A172 (cell line): ENCODE measurements around the gene CAGE1. TPM values are rescaled to one million over a fixed set of nuclear protein-coding genes. Genes with fewer than 3 reads are reported as not detected.

Experiments used
- DNase-seq: peaks from one replicate; pipeline ENCODE4 v3.0.0-alpha.2; 2015; ENCODE audit warnings: low spot score
- total RNA-seq: library from RNA; depleted of rRNA; stranded (reverse); fragments of >200 nt; shearing (Covaris generic); gene quantifications from 2 replicates; pipeline ENCODE4 v1.2.3, GENCODE V29; 2014; rRNA removed

Gene CAGE1
- total RNA-seq, 1 experiment from 2014 or later: not detected

DNA sequence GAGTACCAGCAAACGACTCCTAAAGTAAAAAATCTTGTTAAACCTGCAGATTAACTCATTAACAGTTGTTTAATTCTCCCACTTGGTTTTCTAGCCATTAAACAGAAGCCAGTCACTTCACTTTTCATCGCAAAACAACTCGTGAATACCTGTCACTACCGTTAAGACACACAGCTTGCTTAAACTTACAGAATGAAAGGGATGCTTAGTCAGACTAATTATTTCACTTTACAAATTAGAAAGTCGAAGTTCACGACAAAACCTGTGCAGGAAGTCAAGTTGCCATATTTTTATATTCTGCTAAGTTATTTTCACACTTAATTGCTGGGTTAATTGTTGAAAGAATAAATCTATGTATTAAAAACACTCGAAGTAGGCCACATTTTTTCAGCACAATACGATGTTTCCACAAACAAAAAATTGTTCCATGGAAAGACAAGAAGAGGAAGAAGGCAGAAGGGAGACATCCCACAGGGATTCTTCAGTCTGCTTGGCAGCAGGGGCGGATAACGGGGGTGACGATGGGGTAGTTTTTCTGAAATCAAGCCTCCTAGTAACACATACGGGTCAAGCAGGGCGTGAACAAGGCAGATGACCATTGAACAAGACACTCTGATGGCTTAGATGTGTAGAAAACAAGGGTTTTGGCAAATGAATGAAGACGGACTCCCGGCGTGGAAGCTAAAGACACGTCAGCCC lies 77.5 kb downstream of the CAGE1 start:
- DNase-seq: no peak

DNA sequence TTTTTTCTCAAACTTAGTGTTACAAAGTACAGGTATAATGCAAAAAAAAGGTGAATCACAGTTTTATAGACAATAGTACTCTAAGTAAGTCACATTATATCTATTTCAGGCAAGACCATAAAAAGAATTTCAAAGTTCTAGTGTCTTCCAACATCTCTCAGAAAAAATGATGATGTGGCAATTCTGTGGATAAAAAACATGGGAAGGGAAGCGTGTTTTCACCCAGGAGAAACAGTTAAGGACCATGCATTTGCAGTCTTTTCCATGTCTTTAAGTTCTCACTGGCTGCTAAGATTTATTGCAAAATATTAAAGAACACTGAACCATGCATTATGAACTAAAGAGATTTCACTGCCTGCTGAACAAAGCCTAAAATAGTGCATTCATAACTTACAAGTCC lies 78.4 kb downstream of the CAGE1 start:
- no peak for DNase-seq

DNA sequence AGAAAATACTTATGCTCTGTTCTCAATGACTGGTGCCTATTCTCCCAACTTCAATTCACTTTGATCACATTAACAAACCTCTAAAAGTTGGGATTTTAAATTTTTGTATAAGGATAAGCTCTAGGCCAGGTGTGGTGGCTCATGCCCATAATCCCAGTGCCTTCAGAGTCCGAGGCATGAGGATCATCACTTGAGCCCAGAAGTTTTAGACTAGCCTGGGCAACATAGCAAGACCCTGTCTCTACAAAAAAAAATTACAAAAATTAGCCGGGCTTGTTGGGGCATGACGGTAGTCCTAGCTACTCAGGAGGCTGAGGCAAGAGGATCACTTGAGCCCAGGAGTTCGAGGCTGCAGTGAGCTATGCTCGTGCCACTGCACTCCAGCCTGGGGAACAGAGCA lies 80.5 kb downstream of the CAGE1 start:
- no peak for DNase-seq

DNA sequence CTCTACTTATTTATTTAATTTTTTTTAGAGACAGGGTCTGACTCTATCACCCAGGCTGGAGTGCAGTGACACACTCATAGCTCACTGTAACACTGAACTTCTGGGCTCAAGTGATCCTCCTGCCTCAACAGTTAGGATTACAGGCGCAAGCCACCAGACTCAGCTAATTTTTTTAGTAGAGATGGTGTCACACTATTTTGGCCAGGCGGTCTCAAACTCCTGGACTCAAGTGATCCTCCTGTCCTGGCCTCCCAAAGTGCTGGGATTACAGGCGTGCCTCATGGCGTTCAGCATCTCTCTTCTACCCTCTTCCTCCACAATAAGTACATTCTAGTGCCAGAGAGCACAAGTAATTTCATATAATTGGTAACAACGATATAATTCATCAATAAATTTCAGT lies 82.0 kb downstream of the CAGE1 start:
- DNase-seq: no peak

DNA sequence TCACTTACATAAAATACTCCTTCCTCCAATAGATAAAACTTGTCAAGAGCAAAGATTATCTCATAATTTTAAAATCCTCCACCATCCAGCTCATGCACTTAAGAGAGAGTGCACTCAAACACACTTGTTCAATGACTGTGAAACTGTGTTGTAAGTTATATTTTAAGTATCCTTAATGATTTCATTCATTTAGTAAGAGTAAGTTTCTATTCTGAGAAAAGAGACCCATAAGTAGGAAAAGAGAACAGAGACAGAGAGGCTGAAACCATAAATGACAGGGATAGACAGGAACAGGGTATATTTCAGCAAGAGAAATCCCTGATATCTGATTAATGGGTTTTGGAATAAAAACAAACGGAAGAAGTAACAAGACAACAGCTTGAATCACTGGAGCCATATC lies 84.7 kb downstream of the CAGE1 start:
- DNase-seq: no peak

DNA sequence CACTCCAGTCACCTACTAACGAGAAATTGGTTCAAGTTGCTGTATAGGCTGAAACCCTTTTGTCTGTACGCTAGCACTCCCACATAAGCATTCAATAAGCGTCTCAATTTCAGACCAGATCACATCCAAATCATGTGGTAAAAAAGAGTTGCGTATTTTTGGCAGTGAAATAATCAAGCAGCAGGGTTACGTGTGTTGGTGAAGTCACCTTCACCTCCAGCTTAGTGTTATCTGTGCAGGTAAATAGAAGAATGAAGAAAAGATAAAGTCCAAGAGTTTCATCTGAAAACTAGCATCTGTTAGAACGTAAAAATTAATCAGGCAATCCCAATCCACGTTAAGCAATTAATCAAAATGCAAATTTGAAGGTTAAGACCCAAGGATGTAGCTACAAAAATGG lies 87.8 kb downstream of the CAGE1 start:
- no peak for DNase-seq

DNA sequence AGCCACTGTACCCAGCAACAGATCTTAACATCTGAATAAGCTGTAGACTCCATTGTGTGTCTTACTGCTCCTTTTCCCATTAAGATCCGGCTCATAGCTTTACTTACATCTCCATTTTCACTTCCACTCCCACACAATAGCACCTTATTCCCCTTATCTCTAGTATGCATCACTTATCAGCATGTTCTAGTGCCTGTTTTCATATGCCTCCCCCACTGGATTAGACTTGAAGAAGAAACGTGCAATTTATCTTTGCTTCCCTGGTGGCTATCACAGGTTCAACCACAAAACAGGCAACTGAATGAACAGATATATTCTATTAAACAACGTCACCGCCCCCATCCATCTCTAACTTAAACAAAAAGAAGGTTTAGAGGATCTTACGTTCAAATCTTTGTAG lies 88.6 kb downstream of the CAGE1 start:
- no peak for DNase-seq

DNA sequence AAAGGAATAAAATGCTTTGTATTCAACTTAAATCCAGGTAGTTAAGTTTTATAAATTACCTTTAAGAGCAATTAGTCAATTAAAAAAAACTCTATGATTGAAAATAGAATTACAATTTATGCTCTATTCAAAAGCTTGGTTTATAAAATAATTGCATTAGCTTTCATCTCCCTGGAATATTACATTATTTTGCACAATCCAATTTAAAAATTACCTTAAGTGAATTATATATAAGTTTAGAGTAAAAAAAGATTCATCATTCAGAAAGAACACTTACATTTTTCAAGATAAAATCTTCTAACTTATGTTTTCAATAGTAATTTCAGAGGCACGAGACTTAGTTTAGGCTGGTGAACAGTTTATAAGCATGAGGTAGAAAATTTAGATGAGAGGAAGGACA lies 91.4 kb downstream of the CAGE1 start:
- no peak for DNase-seq

DNA sequence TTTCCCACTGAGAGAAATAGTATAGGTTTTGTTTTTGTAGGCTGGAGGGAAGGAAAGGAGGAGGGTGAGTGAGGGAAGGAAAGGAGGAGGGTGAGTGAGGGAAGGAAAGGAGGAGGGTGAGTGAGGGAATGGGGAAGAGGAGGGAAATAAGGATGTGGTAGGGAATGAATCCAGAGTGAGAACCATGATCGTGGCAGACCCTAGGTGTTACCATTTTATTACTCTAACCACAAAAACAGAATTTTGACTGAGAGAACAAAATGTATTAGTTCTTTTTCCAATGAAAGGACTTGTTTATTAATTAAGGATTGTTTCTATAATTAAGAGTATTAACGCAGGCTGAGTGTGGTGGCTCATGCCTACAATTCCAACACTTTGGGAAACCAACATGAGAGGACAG lies 92.9 kb downstream of the CAGE1 start:
- no peak for DNase-seq

DNA sequence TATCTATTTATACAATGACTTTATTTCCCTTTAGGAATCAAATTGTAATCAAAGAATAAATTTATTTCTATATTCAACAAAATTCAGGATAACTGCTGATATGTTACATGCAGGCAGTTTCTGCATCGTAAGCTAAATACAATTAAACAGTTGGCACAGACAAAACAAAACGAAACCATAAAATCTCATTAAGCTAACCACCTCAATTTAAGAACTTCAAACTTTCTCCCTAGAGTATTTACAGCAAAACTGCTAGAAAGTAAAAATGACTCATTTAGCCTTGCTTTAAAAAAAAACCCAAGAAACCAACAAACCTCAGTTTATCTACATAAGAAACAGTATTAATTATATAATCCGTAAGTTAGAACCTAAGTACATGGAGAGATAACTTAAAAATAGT lies 93.6 kb downstream of the CAGE1 start:
- no peak for DNase-seq

DNA sequence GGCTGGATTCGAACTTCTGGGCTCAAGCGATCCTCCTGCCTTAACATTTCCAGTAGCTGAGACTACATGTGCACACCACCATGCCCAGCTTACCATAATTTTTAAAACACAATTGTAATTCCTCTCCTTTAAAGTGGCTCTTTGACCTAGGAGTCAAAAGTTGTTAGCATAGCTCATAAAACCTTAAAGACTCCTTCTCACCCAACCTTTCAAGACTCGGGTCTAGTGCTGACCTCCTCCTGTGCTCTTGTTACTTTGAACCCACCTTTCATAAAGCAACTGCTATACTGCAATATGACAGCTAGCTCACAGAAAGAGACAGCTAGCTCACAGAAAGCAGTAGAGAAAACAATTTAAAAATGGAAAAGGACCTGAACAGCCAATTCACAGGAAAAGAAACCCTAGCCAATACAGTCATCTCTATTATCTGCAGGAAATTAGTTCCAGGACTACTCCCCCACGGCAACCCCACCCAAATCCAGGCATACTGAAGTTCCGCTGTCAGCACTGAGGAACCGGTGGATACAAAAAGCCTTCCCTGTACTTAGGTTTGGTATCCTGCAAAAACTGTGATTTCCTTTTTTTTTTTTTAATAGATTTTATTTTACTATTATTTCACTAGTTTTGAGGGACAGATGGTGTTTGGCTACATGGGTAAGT lies 96.8 kb downstream of the CAGE1 start:
- DNase-seq: no peak

DNA sequence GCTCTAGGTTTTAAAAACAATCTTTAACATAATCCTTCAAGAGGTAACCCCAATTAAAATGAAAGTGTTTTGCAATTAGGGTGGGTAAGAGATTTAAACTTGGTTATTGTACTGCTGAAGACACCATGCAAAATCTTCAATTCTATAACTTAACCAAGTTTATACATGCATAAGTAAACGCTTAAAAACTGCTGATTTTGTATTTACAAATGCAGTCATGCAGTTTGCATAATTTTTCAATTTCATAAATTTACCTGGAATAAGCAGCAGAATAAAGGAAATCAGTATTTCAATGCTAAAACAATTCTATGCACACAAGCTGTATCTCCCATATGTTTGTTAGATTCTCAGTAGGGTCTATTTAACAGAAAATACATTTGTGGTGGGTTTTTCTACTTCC lies 99.5 kb downstream of the CAGE1 start:
- no peak for DNase-seq

DNA sequence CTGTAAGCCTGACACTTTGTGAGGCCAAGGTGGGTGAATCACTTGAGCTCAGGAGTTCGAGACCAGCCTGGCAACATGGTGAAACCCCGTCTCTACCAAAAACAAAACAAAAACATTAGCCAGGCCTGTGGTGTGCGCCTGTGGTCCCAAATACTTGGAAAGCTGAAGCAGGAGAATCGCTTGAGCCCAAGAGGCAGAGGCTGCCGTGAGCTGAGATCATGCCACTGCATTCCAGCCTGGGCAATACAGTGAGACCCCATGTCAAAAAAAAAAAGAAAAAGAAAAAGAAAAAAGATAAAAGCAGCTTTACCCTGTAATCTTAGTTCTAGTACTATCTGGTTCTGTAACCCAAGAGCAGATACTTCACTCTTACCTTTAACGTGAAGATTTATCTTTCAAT lies 104.1 kb downstream of the CAGE1 start:
- no peak for DNase-seq

DNA sequence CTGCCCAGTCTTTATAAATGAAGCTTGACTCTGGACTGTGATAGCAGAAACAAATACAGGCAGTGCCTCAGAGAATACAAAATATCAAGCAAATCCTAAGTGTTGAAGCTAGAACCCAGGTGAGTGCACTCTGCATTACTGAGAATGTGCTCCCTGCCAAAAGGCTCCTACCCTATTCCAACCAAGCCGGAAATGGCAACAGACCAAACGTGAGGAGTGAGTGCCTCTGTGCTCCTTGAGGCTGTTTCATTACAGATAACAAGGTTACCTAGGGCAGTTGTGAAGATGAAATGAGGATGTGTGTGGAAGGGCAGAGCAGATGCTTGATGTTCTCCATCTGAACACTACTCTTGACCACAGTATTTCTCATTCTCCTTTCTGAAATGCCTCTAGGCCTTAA lies 105.9 kb downstream of the CAGE1 start:
- no peak for DNase-seq

DNA sequence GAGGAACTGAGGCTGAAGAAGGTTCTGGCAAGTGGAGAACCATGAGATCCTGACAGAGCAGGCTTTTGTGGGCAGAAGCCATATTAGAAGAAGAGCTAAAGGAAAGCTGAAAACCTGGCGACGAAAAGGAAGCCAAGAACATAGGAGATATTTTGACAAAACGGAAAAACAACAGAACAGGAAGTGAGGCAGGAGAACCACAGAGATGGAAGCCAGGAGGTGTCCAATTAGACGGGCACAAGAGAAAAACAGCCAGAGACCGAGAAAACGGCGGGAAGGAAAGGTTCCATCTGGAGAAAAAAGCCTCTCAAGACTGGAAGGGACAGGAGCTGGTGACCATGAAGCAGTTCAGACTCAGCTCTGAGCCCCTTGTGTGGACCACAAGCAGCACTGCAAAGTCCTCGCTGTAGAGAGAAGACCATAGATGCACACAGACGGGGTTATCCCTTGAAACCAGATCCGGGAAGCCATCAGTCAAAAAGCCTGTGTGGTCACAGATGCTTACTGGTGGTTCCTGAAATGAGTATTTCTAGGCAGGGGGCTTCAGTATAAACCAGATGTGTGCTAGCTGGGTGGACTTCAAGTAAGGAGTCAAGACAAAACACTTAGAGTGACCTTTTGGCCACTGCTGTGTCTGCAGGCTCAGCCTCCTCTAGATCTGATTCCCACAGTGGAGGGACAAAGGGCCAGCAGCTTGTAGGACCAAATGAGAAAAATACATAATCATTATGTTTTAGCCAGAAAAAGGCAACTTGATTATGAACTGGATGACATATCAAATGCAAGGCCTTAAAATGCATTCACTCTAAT lies 107.2 kb downstream of the CAGE1 start:
- no peak for DNase-seq

Other genes with a start within 250 kb of the CAGE1 start
- 110 TPM in 2 replicates for gene SSR1, start 76.5 kb downstream of the CAGE1 start, total RNA-seq
- 14.0 and 18.2 TPM in 2 replicates for gene RIOK1, start 66 bp upstream of the CAGE1 start, total RNA-seq
- 39.5 and 40.9 TPM in 2 replicates for gene DSP, start 151.9 kb upstream of the CAGE1 start, total RNA-seq
- 12.6 and 17.0 TPM in 2 replicates for gene SNRNP48, start 200.5 kb upstream of the CAGE1 start, total RNA-seq